HepG2 (cell line): ENCODE measurements around the gene DDX23. TPM values are rescaled to one million over a fixed set of nuclear protein-coding genes. Genes with fewer than 3 reads are reported as not detected.

ENCODE experiments used
- E2F2 ChIP-seq: sonication (generic); formaldehyde crosslinking; IDR thresholded peaks from 2 replicates; pipeline ENCODE4 v1.4.0; 2020; ENCODE audit warnings: missing genetic modification reagents, borderline replicate concordance
- FOXJ3 ChIP-seq: sonication (generic); formaldehyde crosslinking; IDR thresholded peaks from 2 replicates; pipeline ENCODE4 v1.4.0; 2020; ENCODE audit warnings: missing genetic modification reagents, mild to moderate bottlenecking, borderline replicate concordance
- HMG20B ChIP-seq: conservative IDR thresholded peaks from 2 replicates; pipeline ENCODE4 v1.6.1; 2016; ENCODE audit warnings: missing genetic modification reagents, missing compliant biosample characterization
- HOMEZ ChIP-seq: IDR thresholded peaks from 2 replicates; pipeline ENCODE4 v1.6.1; 2016; ENCODE audit warnings: low read depth
- KAT7 ChIP-seq: IDR thresholded peaks from 2 replicates; pipeline ENCODE4 v1.6.1; 2018; ENCODE audit warnings: borderline replicate concordance, missing compliant biosample characterization
- NKX3-1 ChIP-seq: sonication (generic); formaldehyde crosslinking; IDR thresholded peaks from 2 replicates; pipeline ENCODE4 v1.5.0; 2020; ENCODE audit warnings: missing genetic modification reagents
- NR2F1 ChIP-seq, 2 experiments: fragments of 450-650 bp in 1 of 2; formaldehyde crosslinking in 1 of 2; IDR thresholded peaks; 2 replicates each; pipeline versions ENCODE4 v1.5.0 to v1.6.1; 2016 to 2020; ENCODE audit warnings: mild to moderate bottlenecking in 1 of 2, missing compliant biosample characterization in 1 of 2, missing genetic modification reagents in 1 of 2, moderate library complexity in 1 of 2
- RBAK ChIP-seq: sonication (generic); formaldehyde crosslinking; IDR thresholded peaks from 2 replicates; pipeline ENCODE4 v1.5.1; 2020; ENCODE audit warnings: mild to moderate bottlenecking, missing genetic modification reagents
- SAP130 ChIP-seq: IDR thresholded peaks from 2 replicates; pipeline ENCODE4 v1.6.1; 2016; ENCODE audit warnings: low read depth
- SETDB1 ChIP-seq: sonication (generic); formaldehyde crosslinking; IDR thresholded peaks from 2 replicates; pipeline ENCODE4 v1.5.1; 2020; ENCODE audit warnings: missing genetic modification reagents, mild to moderate bottlenecking, borderline replicate concordance
- SMYD3 ChIP-seq: sonication (generic); formaldehyde crosslinking; IDR thresholded peaks from 2 replicates; pipeline ENCODE4 v1.8.1; 2023; ENCODE audit warnings: mild to moderate bottlenecking, missing genetic modification reagents
- ZBTB20 ChIP-seq: sonication (generic); formaldehyde crosslinking; IDR thresholded peaks from 2 replicates; pipeline ENCODE4 v1.8.1; 2023; ENCODE audit warnings: missing genetic modification reagents, low read depth, mild to moderate bottlenecking, borderline replicate concordance
- ZNF160 ChIP-seq: sonication (generic); formaldehyde crosslinking; IDR thresholded peaks from 2 replicates; pipeline ENCODE4 v1.8.0; 2022; ENCODE audit warnings: mild to moderate bottlenecking, inconsistent platforms, missing genetic modification reagents
- ZNF275 ChIP-seq: sonication (generic); formaldehyde crosslinking; IDR thresholded peaks from 2 replicates; pipeline ENCODE4 v1.8.0; 2022; ENCODE audit warnings: missing genetic modification reagents, mild to moderate bottlenecking, inconsistent platforms, borderline replicate concordance
- ZNF496 ChIP-seq: sonication (generic); formaldehyde crosslinking; IDR thresholded peaks from 2 replicates; pipeline ENCODE4 v1.8.1; 2023; ENCODE audit warnings: mild to moderate bottlenecking, moderate library complexity, missing genetic modification reagents; ENCODE audit not compliant: insufficient replicate concordance
- ZNF550 ChIP-seq: sonication (generic); formaldehyde crosslinking; IDR thresholded peaks from 2 replicates; pipeline ENCODE4 v1.4.0; 2020; ENCODE audit warnings: mild to moderate bottlenecking, missing genetic modification reagents, borderline replicate concordance
- ZNF607 ChIP-seq: sonication (generic); formaldehyde crosslinking; IDR thresholded peaks from 2 replicates; pipeline ENCODE4 v1.5.1; 2020; ENCODE audit warnings: missing genetic modification reagents, mild to moderate bottlenecking, borderline replicate concordance
- ZNF724P ChIP-seq: sonication (generic); formaldehyde crosslinking; IDR thresholded peaks from 2 replicates; pipeline ENCODE4 v1.8.0; 2022; ENCODE audit warnings: missing genetic modification reagents, borderline replicate concordance
- ZNF780A ChIP-seq: sonication (generic); formaldehyde crosslinking; IDR thresholded peaks from 2 replicates; pipeline ENCODE4 v1.8.0; 2022; ENCODE audit warnings: mild to moderate bottlenecking, missing genetic modification reagents, moderate library complexity
- ZNF850 ChIP-seq: sonication (generic); formaldehyde crosslinking; conservative IDR thresholded peaks from 2 replicates; pipeline ENCODE4 v1.9.0; 2021; ENCODE audit warnings: mild to moderate bottlenecking, missing genetic modification reagents
- polyA plus RNA-seq, 8 experiments: library from polyadenylated mRNA; depleted of rRNA in 3 of 8; stranded (reverse) in 7 of 8; unstranded in 1 of 8; fragments of >200 nt; fragmentation: Illumina TruSeq in 4 of 8; extraction: Trizol in 4 of 8; gene quantifications; 2 replicates each; pipeline versions ENCODE4 v1.2.1 to v1.2.3, GENCODE V29; 2011 to 2016; ENCODE audit warnings: low read depth in 4 of 8, missing spikeins in 1 of 8, mixed read lengths in 1 of 8; ENCODE audit not compliant: insufficient read depth in 1 of 8
- total RNA-seq, 5 experiments: library from RNA; depleted of rRNA; stranded (reverse); fragments of >200 nt; fragmentation: Illumina TruSeq; extraction: Trizol; gene quantifications; 2 replicates each; pipeline ENCODE4 v1.2.3, GENCODE V29; 2016; ENCODE audit warnings: low read depth in 1 of 5
- TF ChIP-seq, protein P1 (sequence below): IDR thresholded peaks from 2 replicates; pipeline ENCODE4 v1.6.1; 2016
- TF ChIP-seq, protein P2 (sequence below): sonication (generic); formaldehyde crosslinking; IDR thresholded peaks from 2 replicates; pipeline ENCODE4 v1.8.0; 2022; ENCODE audit warnings: missing genetic modification reagents, mild to moderate bottlenecking, borderline replicate concordance

Gene DDX23
- total and polyA plus RNA-seq, 2 of the 13 experiments (the other 11 are each of a cell fraction or from before 2014, with no cell fraction given) = 35.7 to 90.0 TPM

DNA sequence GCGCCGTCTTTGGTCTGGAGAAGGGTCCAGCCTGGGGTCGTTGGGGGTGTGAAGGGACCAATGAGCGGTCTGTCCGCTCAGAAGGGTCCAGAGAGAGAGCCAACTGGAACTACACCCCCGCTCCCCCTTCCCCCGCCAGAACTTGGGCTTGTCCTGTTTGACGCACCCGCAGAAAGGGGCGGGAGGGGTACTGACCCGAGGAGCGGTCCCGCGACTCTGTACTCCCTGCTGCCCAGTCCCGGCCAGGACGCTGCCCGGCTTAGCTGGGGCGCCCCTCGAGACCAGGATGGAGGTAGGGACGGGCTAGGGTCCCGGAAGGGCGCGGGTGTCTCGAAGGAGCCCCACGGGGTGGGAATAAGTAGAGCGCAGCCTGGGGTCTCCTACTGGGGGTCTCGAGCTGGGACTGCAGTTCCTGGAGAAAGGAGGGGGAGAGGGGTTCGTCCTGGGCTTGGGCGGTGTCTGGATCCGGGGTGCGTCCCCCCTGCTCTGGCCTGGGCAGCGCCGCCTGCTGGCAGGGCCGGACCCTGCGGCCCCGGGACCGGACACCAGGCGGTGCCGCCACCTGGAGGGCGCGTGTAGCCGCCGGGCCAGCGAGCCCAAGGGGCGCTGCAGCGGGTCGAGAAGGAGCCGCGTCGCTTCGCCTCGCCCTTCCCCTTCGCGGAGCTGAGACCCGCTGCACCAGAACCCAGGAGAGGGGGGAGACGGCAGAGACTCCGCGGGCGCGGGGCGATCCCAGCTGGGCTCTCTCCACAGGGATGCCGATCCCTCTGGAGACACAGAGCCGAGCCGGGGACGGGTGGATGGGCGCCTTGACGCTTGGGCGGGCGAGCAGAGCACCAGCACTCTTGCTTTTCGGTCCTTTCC, 37.5 kb downstream of the DDX23 start (continued):
- TF ChIP-seq ZNF724P (CRISPR knock-in tag) (peak; percentile 68; the same call in 1 of the 2 replicates), E2F2 (CRISPR knock-in tag) (no peak), SAP130 (peak; percentile 59), ZNF607 (CRISPR knock-in tag) (peak; percentile 74; the same call in 1 of the 2 replicates), NR2F1 (CRISPR knock-in tag; IDR thresholded peaks at IDR 0.05) (no peak), ZNF496 (CRISPR knock-in tag) (no peak), HOMEZ (CRISPR knock-in tag) (no peak), NKX3-1 (peak; percentile 75; the same call in 1 of the 2 replicates), SETDB1 (CRISPR knock-in tag) (no peak), ZNF550 (CRISPR knock-in tag) (no peak), ZNF780A (CRISPR knock-in tag) (no peak), HMG20B (CRISPR knock-in tag) (no peak), SMYD3 (no peak; the same call in 1 of the 2 replicates), ZNF160 (CRISPR knock-in tag) (peak; percentile 75), ZBTB20 (CRISPR knock-in tag) (no peak), ZNF275 (CRISPR knock-in tag) (0 out of 2 replicates have a peak, but pooled peaks have one; percentile 54), ZNF850 (CRISPR knock-in tag) (no peak), RBAK (CRISPR knock-in tag) (no peak), FOXJ3 (CRISPR knock-in tag) (no peak), KAT7 (0 out of 2 replicates have a peak, but pooled peaks have one; percentile 60)
- TF ChIP-seq, protein P1, sequence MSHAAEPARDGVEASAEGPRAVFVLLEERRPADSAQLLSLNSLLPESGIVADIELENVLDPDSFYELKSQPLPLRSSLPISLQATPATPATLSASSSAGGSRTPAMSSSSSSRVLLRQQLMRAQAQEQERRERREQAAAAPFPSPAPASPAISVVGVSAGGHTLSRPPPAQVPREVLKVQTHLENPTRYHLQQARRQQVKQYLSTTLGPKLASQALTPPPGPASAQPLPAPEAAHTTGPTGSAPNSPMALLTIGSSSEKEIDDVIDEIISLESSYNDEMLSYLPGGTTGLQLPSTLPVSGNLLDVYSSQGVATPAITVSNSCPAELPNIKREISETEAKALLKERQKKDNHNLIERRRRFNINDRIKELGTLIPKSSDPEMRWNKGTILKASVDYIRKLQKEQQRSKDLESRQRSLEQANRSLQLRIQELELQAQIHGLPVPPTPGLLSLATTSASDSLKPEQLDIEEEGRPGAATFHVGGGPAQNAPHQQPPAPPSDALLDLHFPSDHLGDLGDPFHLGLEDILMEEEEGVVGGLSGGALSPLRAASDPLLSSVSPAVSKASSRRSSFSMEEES (CRISPR knock-in tag) = no peak
- TF ChIP-seq, protein P2, sequence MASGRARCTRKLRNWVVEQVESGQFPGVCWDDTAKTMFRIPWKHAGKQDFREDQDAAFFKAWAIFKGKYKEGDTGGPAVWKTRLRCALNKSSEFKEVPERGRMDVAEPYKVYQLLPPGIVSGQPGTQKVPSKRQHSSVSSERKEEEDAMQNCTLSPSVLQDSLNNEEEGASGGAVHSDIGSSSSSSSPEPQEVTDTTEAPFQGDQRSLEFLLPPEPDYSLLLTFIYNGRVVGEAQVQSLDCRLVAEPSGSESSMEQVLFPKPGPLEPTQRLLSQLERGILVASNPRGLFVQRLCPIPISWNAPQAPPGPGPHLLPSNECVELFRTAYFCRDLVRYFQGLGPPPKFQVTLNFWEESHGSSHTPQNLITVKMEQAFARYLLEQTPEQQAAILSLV (CRISPR knock-in tag) = 0 out of 2 replicates have a peak, but pooled peaks have one; percentile 65
